OCI-LY7 (cell line): ENCODE measurements around the gene TARDBP. TPM values are rescaled to one million over a fixed set of nuclear protein-coding genes. Genes with fewer than 3 reads are reported as not detected.

Source experiments
- BruUV-seq: library from RNA; stranded (reverse); fragments of 400-500 nt; replicated peaks from 2 replicates; lab custom pipeline; 2021; lab: Mats Ljungman, UMichigan
- CTCF ChIA-PET: fragments of 300-600 bp; sonication (Branson Sonifier 250); formaldehyde crosslinking; loops from one replicate; lab custom pipeline; 2022; ENCODE audit warnings: antibody characterized with exemption; ENCODE audit not compliant: unreplicated experiment; lab: Charles Lee
- POLR2A ChIA-PET: fragments of 300-600 bp; sonication (Branson Sonifier 250); formaldehyde crosslinking; loops from one replicate; lab custom pipeline; 2022; ENCODE audit warnings: antibody characterized with exemption; lab: Charles Lee
- DNase-seq: peaks from one replicate; pipeline ENCODE4 v3.0.0-alpha.2; 2015; ENCODE audit warnings: low spot score
- H2AFZ ChIP-seq: fragments of 200-600 bp; sonication (generic), shearing (Covaris generic); 2 replicates; pipeline ENCODE4 v1.6.1; 2014; ENCODE audit warnings: mild to moderate bottlenecking, antibody characterized with exemption, low read length, moderate library complexity
- H3K27ac ChIP-seq: fragments of 200-600 bp; sonication (generic); 2 replicates; pipeline ENCODE4 v1.5.1; 2014; ENCODE audit warnings: mixed run types, low read depth, mild to moderate bottlenecking, moderate library complexity, low read length, inconsistent platforms; ENCODE audit not compliant: poor library complexity, severe bottlenecking
- H3K36me3 ChIP-seq: fragments of 200-600 bp; sonication (generic); 2 replicates; pipeline ENCODE4 v1.6.1; 2014; ENCODE audit warnings: mild to moderate bottlenecking, antibody characterized with exemption, low read length, moderate library complexity, mixed read lengths; ENCODE audit not compliant: insufficient read depth
- H3K4me1 ChIP-seq: fragments of 200-600 bp; sonication (generic); 2 replicates; pipeline ENCODE4 v1.5.1; 2014; ENCODE audit warnings: mild to moderate bottlenecking, low read length; ENCODE audit not compliant: insufficient read depth, poor library complexity, severe bottlenecking
- H3K4me2 ChIP-seq: fragments of 200-600 bp; sonication (generic); 2 replicates; pipeline ENCODE4 v1.6.1; 2014; ENCODE audit warnings: mild to moderate bottlenecking, low read length
- H3K4me3 ChIP-seq: fragments of 200-600 bp; sonication (generic); 2 replicates; pipeline ENCODE4 v1.5.1; 2014; ENCODE audit warnings: mild to moderate bottlenecking, low read depth, low read length; ENCODE audit not compliant: poor library complexity, severe bottlenecking
- H3K79me2 ChIP-seq: fragments of 200-600 bp; sonication (generic); 2 replicates; pipeline ENCODE4 v1.6.1; 2016; ENCODE audit warnings: low read depth, mild to moderate bottlenecking, low read length, moderate library complexity, mixed read lengths; ENCODE audit not compliant: insufficient read depth
- H3K9me2 ChIP-seq: fragments of 200-600 bp; sonication (generic); 2 replicates; pipeline ENCODE4 v1.6.1; 2016; ENCODE audit warnings: mild to moderate bottlenecking, low read length, mixed read lengths; ENCODE audit not compliant: insufficient read depth
- H3K9me3 ChIP-seq: fragments of 200-600 bp; sonication (generic); 2 replicates; pipeline ENCODE4 v1.6.1; 2014; ENCODE audit warnings: mild to moderate bottlenecking, mixed run types, low read length, mixed read lengths
- H4K20me1 ChIP-seq: fragments of 200-600 bp; sonication (generic); 2 replicates; pipeline ENCODE4 v1.6.1; 2014; ENCODE audit warnings: mild to moderate bottlenecking, antibody characterized with exemption, low read length, moderate library complexity, mixed read lengths; ENCODE audit not compliant: insufficient read depth
- CTCF ChIP-seq: fragments of 200-600 bp; sonication (generic); conservative IDR thresholded peaks from 2 replicates; pipeline ENCODE4 v1.5.1; 2014; ENCODE audit warnings: mild to moderate bottlenecking, antibody characterized with exemption, low read length, moderate library complexity, mixed read lengths
- EZH2phosphoT487 ChIP-seq: fragments of 200-600 bp; sonication (generic); IDR thresholded peaks from 2 replicates; pipeline ENCODE4 v1.6.1; 2018; ENCODE audit warnings: low read depth, borderline replicate concordance, mild to moderate bottlenecking, mixed run types, antibody characterized with exemption, low read length, moderate library complexity, mixed read lengths
- intact Hi-C: fragments of 100-400 bp; cut with micrococcal nuclease; formaldehyde crosslinking; loops from one replicate; pipeline ENCODE4 v1.10.0; 2022; ENCODE audit not compliant: unreplicated experiment
- total RNA-seq, 2 experiments: library from RNA; depleted of rRNA in 1 of 2; stranded (reverse); fragments of >200 nt in 1 of 2; shearing (Covaris generic) in 1 of 2; gene quantifications; 2 replicates each; pipeline ENCODE4 v1.2.3, GENCODE V29; 2014 to 2022

TARDBP gene
- total RNA-seq, 2 experiments from 2014 or later = 145 to 277 TPM

GRCh38 chr1:11053758-11054137, 41.3 kb downstream of the TARDBP start:
- no TSS peak for BruUV-seq

GRCh38 chr1:11054181-11054580, 41.7 kb downstream of the TARDBP start:
- Histone ChIP-seq H3K4me1 (peaks cover 49% of the 10 kb centered on the region), H3K4me2 (peak overlapping the region; percentile 52; the same call in 1 of the 2 replicates), H3K9me2 (no peaks in the 10 kb centered on the region), H4K20me1 (0 out of 2 replicates have a peak, but pooled peaks cover 3% of the 10 kb centered on the region), H3K9me3 (no peaks in the 10 kb centered on the region), H3K36me3 (peaks cover 54% of the 10 kb centered on the region), H3K27ac (peak overlapping the region; percentile 76), H3K4me3 (no peak overlapping the region), H2AFZ (no peak overlapping the region), H3K79me2 (peaks cover 27% of the 10 kb centered on the region)
- intact Hi-C loops = no loop called here
- no TSS peak for BruUV-seq
- DNase-seq = no peak
- no peak for TF ChIP-seq CTCF
- TF ChIP-seq EZH2phosphoT487 = no peak
- CTCF ChIA-PET = no interaction called here
- POLR2A ChIA-PET = no interaction called here

More at GRCh38 chr1:11053758-11054137, 41.3 kb downstream of the TARDBP start:
- peaks cover 23% of the 10 kb centered on the region for H3K79me2 ChIP-seq
- peaks cover 49% of the 10 kb centered on the region for H3K36me3 ChIP-seq
- no peak for TF ChIP-seq EZH2phosphoT487
- no peak for TF ChIP-seq CTCF
- intact Hi-C loops = no loop called here
- peak; percentile 37 for DNase-seq
- H4K20me1 ChIP-seq = 0 out of 2 replicates have a peak, but pooled peaks cover 3% of the 10 kb centered on the region
- POLR2A ChIA-PET = interaction anchor here (0.6 kb wide), 1 partner anchor 595 kb away, joined by 3 read pairs; no protein-coding TSS in a partner anchor
- H3K9me3 ChIP-seq = no peaks in the 10 kb centered on the region
- CTCF ChIA-PET = no interaction called here
- H3K4me2 ChIP-seq = peak overlapping the region; percentile 52
- peaks cover 49% of the 10 kb centered on the region for H3K4me1 ChIP-seq
- H3K27ac ChIP-seq = peak overlapping the region; percentile 76
- no peak overlapping the region for H3K4me3 ChIP-seq
- no peak overlapping the region for H2AFZ ChIP-seq
- no peaks in the 10 kb centered on the region for H3K9me2 ChIP-seq

- ChIA-PET CTCF (no interaction called here), POLR2A (no interaction called here)
- Histone ChIP-seq H3K4me2 (0 out of 2 replicates have a peak overlapping the region, but pooled peaks have one; percentile 23), H3K9me2 (no peaks in the 10 kb centered on the region), H4K20me1 (0 out of 2 replicates have a peak, but pooled peaks cover 3% of the 10 kb centered on the region), H3K9me3 (no peaks in the 10 kb centered on the region), H3K79me2 (peaks cover 32% of the 10 kb centered on the region), H3K4me3 (no peak overlapping the region), H3K4me1 (peaks cover 49% of the 10 kb centered on the region), H3K36me3 (peaks cover 57% of the 10 kb centered on the region), H3K27ac (peak overlapping the region; percentile 76), H2AFZ (no peak overlapping the region)
- no peak for DNase-seq
- no peak for TF ChIP-seq CTCF
- no peak for TF ChIP-seq EZH2phosphoT487
- BruUV-seq = TSS peak; percentile 22
- intact Hi-C loops = no loop called here
Observed at GRCh38 chr1:11054666-11055065, 42.2 kb downstream of the TARDBP start.
